HG03103 (cell line): Measurements from ENCODE around the gene ABCA12.
"Not testable (repeated sequence)": the region's sequence is repeated elsewhere in the genome, so short reads cannot be mapped to it uniquely, and the experiment has no call there.

Experiments used
- ATAC-seq: cut with Tn5 transposase; IDR thresholded peaks from one replicate; pipeline ENCODE4 v1.9.1; 2021; ENCODE audit warnings: low read depth; ENCODE audit not compliant: unreplicated experiment

ABCA12 gene, protein sequence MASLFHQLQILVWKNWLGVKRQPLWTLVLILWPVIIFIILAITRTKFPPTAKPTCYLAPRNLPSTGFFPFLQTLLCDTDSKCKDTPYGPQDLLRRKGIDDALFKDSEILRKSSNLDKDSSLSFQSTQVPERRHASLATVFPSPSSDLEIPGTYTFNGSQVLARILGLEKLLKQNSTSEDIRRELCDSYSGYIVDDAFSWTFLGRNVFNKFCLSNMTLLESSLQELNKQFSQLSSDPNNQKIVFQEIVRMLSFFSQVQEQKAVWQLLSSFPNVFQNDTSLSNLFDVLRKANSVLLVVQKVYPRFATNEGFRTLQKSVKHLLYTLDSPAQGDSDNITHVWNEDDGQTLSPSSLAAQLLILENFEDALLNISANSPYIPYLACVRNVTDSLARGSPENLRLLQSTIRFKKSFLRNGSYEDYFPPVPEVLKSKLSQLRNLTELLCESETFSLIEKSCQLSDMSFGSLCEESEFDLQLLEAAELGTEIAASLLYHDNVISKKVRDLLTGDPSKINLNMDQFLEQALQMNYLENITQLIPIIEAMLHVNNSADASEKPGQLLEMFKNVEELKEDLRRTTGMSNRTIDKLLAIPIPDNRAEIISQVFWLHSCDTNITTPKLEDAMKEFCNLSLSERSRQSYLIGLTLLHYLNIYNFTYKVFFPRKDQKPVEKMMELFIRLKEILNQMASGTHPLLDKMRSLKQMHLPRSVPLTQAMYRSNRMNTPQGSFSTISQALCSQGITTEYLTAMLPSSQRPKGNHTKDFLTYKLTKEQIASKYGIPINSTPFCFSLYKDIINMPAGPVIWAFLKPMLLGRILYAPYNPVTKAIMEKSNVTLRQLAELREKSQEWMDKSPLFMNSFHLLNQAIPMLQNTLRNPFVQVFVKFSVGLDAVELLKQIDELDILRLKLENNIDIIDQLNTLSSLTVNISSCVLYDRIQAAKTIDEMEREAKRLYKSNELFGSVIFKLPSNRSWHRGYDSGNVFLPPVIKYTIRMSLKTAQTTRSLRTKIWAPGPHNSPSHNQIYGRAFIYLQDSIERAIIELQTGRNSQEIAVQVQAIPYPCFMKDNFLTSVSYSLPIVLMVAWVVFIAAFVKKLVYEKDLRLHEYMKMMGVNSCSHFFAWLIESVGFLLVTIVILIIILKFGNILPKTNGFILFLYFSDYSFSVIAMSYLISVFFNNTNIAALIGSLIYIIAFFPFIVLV (N-terminal part only)

DNA sequence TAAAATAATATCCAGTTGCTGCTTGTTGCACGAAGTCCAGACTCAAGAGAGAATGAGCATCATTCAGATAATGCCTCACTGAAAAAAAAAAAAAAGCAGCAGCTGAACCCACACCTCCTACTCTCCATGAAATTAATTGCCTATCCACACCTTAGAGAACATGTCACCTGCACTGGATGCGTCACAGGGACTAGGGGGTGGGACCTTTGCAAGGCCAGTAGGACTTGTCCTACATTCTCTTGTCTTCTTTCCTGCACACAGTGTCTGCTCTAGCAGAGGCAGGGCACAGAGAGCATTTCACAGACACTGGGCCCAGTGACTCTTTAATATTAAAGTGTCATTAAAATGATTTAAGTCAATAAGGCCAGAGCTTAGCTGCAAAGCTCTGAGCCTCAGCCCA lies at the start of gene ABCA12:
TSS of gene ABCA12 (minus strand) at position 148 of the 400 bp plus-strand sequence. CDS start 418 bp downstream, outside the sequence.
- ATAC-seq = no peak

DNA sequence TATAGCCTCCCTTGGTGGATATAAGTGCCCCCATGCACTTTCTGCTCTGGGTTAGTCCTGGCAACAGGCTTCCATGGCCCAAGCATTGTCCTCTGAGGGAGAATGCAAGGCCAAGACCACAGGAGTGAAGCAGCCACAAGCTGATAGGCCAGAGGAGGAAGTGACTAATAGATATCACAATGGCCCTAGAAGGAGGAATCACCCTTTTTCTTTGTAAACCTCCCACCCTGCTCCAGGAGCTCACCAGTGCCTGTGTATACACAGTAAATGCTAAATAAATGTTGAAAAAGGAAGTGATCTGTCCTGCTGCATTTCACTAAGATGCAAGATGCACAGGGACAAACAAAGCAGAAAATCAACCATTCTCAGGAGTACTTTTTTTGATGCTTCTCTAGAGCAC lies 49.7 kb upstream of the ABCA12 start:
- ATAC-seq = no peak

DNA sequence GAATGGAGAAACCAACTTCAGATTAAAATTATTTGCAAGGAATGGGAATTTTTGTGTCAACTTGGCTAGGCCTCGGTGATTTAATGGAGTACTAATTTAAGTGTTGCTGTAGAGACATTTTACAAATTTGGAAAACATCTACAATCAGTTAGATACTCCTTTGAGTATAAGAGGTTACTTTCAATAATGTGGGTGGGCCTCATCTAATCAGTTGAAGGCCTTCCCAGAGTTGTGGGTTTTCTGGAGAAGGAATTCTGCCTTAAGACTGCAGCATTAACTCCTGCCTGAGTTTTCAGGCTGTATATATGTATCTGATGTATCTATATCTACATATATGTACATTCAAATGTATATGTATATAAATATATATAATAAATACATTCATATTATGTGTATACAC lies 47.6 kb upstream of the ABCA12 start:
- ATAC-seq = no peak

DNA sequence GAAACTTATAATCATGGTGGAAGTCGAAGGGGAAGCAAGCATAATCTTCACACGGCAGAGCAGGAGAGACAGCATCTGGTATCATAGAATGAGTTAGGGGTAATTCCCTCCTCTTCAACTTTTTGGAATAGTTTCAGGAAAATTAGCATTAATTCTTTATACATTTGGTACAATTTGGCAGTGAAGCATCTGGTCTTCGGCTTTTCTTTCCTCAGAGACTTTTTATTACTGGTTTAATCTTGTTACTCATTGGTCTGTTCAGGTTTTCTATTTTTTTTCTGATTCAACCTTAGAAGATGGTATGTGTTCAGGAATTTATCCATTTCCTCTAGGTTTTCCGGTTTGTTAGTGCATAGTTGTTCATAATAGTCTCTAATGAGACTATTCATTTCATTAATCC lies 39.7 kb upstream of the ABCA12 start:
- no peak for ATAC-seq

DNA sequence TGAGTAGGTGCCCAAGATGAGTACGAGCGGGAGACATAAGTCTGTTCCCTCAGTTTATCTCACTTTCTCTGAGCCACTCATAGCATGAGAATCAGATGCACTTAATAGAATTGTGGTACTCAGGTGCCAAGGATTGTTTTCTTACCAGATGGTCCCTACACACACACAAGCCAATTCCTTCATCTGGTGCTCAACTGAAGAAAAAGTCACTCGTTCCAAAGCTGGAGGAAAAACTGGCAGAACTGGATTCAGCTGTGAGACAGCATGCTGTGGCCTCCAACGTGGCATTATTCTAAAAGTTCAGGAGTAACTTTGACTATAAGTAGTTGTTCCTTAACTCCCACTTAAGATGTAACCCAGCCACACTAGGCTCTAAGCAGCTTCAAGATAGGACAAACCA lies 33.4 kb upstream of the ABCA12 start:
- no peak for ATAC-seq

DNA sequence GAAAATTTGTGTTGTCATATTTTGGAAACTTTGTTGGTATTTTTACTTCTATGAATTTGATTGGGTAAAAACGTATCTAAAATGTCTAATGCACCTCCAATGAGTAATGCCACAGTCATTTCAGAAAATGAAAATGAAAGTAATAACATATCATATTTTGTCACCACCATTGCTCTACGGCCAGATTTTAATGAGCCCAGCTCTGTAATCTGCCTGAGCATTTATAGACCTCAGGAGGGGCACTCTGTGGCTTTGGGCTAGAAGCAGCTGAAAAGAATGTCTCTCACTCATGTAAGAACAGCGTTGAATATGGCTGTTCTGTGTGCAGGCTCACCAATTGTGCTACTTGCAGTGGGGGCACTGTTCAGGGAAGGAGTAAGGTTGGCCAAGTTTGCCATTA lies 32.7 kb upstream of the ABCA12 start:
- ATAC-seq = peak; percentile 72

DNA sequence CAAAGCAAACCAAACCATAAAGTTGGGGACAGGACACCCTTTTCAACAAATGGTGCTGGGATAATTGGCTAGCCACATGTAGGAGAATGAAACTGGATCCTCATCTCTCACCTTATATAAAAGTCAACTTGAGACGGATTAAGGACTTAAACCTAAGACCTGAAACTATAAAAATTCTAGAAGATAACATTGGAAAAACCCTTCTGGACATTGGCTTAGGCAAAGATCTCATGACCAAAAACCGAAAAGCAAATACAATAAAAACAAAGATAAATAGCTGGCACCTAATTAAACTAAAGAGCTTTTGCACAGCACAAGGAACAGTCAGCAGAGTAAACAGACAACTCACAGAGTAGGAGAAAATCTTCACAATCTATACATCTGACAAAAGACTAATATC lies 28.1 kb upstream of the ABCA12 start:
- ATAC-seq = not testable (repeated sequence)

DNA sequence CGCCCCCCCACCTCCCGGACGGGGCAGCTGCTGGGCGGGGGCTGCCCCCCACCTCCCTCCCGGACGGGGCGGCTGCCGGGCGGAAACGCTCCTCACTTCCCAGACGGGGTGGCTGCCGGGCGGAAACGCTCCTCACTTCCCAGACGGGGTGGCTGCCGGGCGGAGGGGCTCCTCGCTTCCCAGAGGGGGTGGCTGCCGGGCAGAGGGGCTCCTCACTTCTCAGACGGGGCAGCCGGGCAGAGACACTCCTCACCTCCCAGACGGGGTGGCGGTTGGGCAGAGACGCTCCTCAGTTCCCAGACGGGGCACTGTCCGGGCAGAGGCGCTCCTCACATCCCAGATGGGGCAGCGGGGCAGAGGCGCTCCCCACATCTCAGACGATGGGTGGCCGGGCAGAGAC lies 24.9 kb upstream of the ABCA12 start:
- ATAC-seq = not testable (repeated sequence)

DNA sequence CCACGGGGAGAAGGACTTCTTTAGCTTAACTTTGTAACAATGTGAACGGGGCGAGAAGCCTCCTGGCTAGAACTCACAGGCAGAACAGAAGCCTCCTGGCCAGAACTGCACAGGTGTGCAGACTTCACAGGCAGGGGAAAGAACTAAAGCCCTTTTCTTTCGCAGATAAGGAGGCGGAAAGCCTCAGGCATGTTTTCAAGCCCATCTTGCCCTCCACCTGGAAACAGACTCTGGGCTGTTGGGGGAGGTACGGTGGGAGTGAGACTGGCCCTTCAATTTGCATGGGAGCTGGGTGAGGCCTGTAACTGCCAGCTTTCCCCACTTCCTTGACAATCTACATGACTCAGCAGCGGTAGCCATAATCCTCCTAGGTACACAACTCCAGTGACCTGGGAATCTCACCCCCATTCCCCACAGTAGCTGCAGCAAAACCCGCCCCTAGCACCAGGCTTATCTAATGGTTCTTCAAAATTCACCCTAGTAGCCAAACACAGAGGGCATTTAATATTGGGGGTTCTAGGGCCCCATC lies 22.9 kb upstream of the ABCA12 start:
- ATAC-seq = no peak

DNA sequence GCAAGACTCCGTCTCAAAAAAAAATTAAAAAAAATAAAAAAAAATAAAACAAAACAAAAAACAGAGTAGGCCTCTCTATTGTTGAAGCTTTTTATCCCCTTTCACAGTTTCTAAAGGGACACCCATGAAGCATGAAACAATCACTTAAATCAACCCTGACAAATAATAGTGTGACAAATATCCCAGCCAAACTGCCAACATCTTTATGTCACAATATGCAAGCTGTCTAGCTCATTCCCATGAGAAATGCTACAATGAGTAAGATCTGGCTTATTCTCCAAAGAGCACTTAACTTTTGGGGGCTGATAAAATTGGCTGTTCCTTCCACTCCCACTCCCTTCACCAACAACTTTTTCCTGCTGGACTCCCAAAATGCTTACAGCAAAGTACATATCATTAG lies 21.7 kb upstream of the ABCA12 start:
- no peak for ATAC-seq

DNA sequence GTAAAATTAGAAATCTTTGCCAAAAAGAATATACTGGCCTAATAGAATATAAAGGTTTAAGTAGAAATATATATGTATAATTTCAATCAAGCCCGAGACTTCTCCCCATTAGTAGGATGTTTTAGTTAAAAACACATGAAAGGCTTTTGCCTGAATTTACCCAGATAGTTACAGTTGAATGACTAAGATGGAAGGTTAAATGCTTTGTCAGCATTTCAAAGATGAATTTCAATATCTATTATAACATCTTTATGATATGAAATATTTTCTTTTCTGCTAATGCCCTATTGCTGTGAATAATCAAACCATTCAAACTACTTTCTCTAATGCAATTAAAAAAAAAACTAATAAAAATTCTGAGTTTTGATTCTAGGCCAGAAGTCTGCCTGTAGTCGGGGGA lies 18.0 kb upstream of the ABCA12 start:
- no peak for ATAC-seq

DNA sequence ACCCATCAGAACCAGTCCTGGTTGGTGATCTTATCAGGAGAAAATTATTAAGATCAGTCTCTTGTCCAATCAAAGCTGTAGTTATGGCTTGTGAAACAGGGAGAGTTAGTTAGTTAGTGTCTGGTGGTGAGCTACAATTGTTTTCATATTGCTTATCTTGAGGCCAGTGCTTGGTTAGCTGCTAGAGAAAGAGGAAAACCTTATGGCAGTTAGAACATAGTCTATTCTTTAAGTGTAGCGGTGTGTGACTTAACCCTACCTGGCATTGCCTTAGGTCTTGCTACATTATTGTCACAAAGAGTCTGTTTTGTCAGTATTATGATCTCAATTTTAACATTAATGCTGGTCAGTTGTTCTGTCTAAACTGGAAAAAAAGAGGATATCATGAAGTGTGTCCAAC lies 11.5 kb upstream of the ABCA12 start:
- ATAC-seq = no peak

DNA sequence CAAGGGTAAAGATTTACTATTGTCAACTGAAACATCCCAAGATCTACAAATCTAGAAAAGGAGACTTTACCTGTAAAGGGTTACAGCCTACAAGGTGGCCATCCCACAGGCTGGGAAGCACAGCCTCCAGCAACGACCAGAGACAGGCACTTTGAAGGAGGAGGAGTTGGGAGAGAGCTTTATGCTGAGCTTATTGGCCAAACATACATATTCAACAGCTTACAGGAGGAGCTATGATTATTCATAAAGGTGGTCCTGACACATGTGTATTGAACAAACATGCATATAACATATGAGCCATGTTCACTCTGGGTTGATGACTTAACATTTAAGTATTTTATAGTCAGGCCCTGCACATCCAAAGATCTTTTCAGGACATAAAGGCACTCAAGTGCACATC lies 11.1 kb upstream of the ABCA12 start:
- no peak for ATAC-seq

DNA sequence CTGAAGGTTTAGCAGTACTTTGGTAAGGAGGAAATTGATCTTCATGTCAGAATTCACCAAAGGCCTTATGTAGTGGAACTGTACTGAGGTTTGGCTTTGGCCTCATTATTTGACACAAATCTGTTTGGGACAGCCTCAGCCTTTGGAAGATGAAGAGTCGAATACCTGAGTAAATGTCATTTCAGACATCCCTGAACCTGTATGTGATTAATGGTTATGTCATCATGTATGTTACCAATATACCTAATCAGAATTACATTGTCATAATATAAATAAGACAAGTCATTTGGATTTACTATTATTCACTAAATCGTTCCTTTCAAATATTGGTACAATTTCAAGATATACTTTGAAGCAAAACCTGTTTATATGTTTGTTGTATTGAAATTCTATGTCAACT lies 10.6 kb upstream of the ABCA12 start:
- ATAC-seq = no peak

DNA sequence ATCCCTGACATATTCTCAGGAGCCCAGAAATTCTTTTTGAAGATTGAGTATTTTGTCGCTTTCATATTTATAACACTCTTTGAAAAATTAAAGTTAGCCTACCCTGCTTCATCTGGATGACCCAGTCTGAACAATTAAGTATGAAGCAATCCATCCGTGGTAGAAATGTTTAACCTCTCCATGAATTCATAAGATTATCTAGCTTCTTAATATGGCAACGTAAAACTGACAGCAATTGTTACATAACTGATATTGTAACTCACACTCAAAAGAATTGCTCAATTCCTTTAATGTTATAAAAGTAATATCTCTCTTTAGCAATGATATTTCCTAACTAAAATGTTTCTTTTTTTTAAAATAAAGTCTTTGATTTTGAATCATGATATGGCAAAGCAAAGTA lies 7.2 kb upstream of the ABCA12 start:
- no peak for ATAC-seq

DNA sequence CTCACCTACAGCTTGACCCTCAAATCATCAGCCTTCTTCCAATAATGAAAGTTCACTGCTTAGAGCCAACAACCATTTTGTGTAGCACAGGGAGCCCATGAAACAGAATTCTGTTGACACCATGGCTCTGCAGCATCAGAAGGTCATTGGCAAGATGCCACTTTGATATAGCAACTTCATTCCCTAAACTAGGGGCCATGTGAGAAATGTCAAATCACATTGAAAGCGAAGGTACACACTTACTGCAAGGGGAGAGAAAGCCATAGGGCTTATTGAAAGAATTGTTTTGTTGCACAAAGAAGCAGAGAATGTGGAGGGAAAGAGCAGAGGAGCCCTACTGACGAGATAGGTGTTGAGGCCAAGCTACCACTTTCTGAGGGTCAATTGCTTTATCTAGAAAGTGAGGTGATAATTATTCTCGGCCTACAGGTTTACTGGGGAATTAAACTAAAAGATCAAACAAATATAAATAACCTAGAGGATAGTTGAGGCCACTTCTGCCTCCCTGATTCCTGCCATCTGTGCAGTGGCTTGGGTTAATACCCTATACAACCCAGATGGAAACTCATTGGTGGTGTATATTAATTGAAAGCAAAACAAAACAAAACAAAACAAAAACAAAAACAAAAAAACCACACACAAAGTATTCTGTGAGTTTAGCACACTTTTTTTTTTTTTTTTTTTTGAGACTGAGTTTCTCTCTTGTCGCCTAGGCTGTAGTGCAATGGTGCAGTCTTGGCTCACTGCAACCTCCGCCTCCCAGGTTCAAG lies 5.9 kb upstream of the ABCA12 start:
- ATAC-seq = no peak

DNA sequence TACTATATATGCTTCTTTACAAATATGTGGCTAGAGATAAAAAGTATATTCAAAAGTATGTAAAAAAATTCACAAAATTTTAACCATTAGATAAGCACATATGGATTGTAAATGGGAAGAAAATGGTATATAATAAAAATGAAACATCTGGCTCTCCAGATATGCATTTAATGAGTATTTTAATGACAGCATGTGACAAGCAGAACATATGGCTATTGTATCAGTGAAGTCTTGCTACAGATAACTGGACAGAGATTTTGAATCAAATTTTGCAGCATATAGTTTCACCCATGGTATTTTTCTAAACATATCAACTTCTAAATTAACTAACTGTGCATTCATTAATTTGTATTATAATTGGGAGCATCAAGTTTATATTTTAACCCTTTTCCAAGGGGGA lies 5.0 kb upstream of the ABCA12 start:
- no peak for ATAC-seq

DNA sequence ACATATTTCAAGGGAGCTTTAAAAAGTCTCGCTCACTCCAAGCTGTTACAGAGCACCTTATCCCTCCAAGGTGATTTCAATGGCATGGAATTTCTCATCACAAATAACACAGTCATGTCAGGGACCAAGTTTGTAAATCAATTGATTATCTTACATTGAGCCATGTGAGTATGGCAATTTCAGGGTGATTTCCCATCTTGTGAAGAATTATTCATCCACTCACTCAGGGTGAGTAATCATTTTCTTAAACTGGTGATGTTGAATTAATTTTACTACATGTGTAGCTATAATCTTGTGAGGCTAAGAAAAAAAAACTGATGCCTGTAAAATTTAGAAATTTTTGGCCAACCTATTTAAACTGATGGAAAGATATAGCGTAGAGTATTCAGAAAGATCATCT lies 3.3 kb upstream of the ABCA12 start:
- no peak for ATAC-seq

DNA sequence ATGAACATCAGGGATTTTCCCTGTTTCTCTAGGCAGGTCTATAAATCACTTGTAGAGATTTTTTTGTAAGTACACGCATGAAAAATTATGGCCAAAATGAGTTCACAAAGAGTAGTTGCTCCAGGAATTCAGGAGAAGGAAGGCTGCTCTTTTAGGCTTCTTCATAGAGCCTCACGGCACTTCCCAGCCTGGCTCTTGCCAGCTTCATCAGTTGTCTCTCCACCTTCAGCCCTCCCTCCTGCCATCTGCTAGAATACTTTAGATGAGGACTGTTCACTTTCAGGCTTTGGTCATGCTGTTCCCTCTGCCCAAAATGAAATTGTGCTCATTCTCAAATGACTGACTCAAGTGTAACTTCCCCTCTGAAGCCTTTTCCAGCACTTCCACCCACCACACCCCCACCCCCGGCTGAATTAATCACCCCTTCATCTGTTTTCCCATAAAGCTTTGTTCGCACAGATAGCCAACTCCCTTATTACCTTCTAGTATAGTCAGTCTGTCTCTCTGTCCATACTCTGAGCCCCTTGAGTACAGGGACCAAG lies 1.8 kb upstream of the ABCA12 start:
- no peak for ATAC-seq
